Loucy (cell line): ENCODE measurements around the gene SLC16A6.

Experiments used
- CTCF ChIP-seq: fragments of 200-600 bp; sonication (generic); conservative IDR thresholded peaks from 2 replicates; pipeline ENCODE4 v1.5.1; 2014; ENCODE audit warnings: mild to moderate bottlenecking, antibody characterized with exemption, low read length
- EZH2phosphoT487 ChIP-seq: fragments of 200-600 bp; IDR thresholded peaks from 2 replicates; pipeline ENCODE4 v1.6.1; 2018; ENCODE audit warnings: antibody characterized with exemption, mild to moderate bottlenecking, moderate library complexity, borderline replicate concordance

DNA sequence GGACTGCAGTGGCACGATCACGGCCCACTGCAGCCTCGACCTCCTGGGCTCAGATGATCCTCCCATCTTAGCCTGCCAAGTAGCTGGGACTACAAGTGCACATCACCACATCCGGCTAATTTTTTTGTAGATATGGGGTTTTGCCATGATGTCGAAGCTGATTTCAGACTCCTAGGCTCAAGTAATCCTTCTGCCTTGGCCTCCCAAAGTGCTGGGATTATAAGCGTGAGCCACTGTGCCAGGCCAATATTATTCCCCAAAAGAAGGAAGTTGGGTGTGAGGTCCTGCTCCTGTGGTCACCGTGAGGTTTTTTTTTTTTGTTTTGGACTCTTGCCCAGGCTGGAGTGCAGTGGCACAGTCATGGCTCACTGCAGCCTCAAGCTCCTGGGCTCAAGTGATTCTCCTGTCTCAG, 41.6 kb downstream of the SLC16A6 start:
- no peak for TF ChIP-seq CTCF
- no peak for TF ChIP-seq EZH2phosphoT487
